GM12891 (cell line): ENCODE data around the gene KRTAP10-7. TPM values are rescaled to one million over a fixed set of nuclear protein-coding genes. Genes with fewer than 3 reads are reported as not detected.
"Not testable (repeated sequence)": the region's sequence is repeated elsewhere in the genome, so short reads cannot be mapped to it uniquely, and the experiment has no call there.

Experiments
- DNase-seq: peaks from one replicate; pipeline ENCODE4 v3.0.0; 2011; ENCODE audit warnings: low spot score; ENCODE audit not compliant: insufficient read length
- FAIRE-seq: peaks from 2 replicates; lab custom pipeline; 2011; peaks lifted over from hg19 to GRCh38; lab: Jason Lieb, UNC
- PAX5 ChIP-seq: IDR thresholded peaks from 2 replicates; pipeline ENCODE4 v1.6.1; 2011; ENCODE audit warnings: low read length, moderate library complexity, mild to moderate bottlenecking; ENCODE audit not compliant: insufficient read depth, severe bottlenecking
- POLR2A ChIP-seq: IDR thresholded peaks from 2 replicates; pipeline ENCODE4 v1.6.1; 2011; ENCODE audit warnings: low read depth, low read length, control low read depth
- POLR2AphosphoS5 ChIP-seq: IDR thresholded peaks from 2 replicates; pipeline ENCODE4 v1.6.1; 2011; ENCODE audit warnings: low read depth, low read length, control low read depth
- POU2F2 ChIP-seq: IDR thresholded peaks from 2 replicates; pipeline ENCODE4 v1.6.1; 2011; ENCODE audit warnings: low read depth, mild to moderate bottlenecking, control low read depth, low read length, moderate library complexity
- SPI1 ChIP-seq: IDR thresholded peaks from 2 replicates; pipeline ENCODE4 v1.6.1; 2011; ENCODE audit warnings: low read depth, low read length, control low read depth
- TAF1 ChIP-seq: IDR thresholded peaks from 2 replicates; pipeline ENCODE4 v1.6.1; 2011; ENCODE audit warnings: low read depth, low read length, control low read depth
- polyA plus RNA-seq: library from polyadenylated mRNA; unstranded; fragments of >200 nt; gene quantifications from one replicate; pipeline ENCODE4 v1.2.1, GENCODE V29; 2012; ENCODE audit warnings: low read depth, missing spikeins, inconsistent platforms; ENCODE audit not compliant: missing spikeins

The KRTAP10-7 gene
- polyA plus RNA-seq: not detected

- not testable (repeated sequence) for DNase-seq
These were observed at the start of gene KRTAP10-7 for GRCh38 chr21:44600118-44600978. TSS of gene KRTAP10-7 (plus strand) at chr21:44600597. CDS start at chr21:44600622, 25 bp downstream.

GRCh38 chr21:44550807-44551206, 49.6 kb upstream of the KRTAP10-7 start:
- FAIRE-seq: no peak

More at GRCh38 chr21:44600118-44600978, at the start of gene KRTAP10-7:
- not testable (repeated sequence) for FAIRE-seq

GRCh38 chr21:44551340-44551961, 48.9 kb upstream of the KRTAP10-7 start, which contains the start of gene KRTAP10-2:
TSS of gene KRTAP10-2 (minus strand) at chr21:44551505. CDS start at chr21:44551458, 47 bp downstream.
- DNase-seq: no peak

More at GRCh38 chr21:44550807-44551206, 49.6 kb upstream of the KRTAP10-7 start:
- TF ChIP-seq POLR2A (no peak), SPI1 (no peak), POLR2AphosphoS5 (no peak), POU2F2 (no peak), TAF1 (no peak), PAX5 (no peak)
- no peak for DNase-seq

GRCh38 chr21:44552136-44552535, 48.3 kb upstream of the KRTAP10-7 start:
- no peak for FAIRE-seq

More at GRCh38 chr21:44551340-44551961, 48.9 kb upstream of the KRTAP10-7 start, which contains the start of gene KRTAP10-2:
- no peak for TF ChIP-seq POU2F2
- no peak for TF ChIP-seq POLR2AphosphoS5
- TF ChIP-seq TAF1: no peak
- TF ChIP-seq SPI1: no peak
- no peak for TF ChIP-seq POLR2A
- TF ChIP-seq PAX5: no peak
- FAIRE-seq: no peak

GRCh38 chr21:44552681-44553080, 47.7 kb upstream of the KRTAP10-7 start:
- TF ChIP-seq POLR2AphosphoS5 (no peak), PAX5 (no peak), POLR2A (no peak), TAF1 (no peak), SPI1 (no peak), POU2F2 (no peak)
- no peak for DNase-seq
- no peak for FAIRE-seq

More at GRCh38 chr21:44552136-44552535, 48.3 kb upstream of the KRTAP10-7 start:
- TF ChIP-seq PAX5: no peak
- TF ChIP-seq TAF1: no peak
- no peak for TF ChIP-seq POLR2A
- TF ChIP-seq POU2F2: no peak
- TF ChIP-seq POLR2AphosphoS5: no peak
- no peak for TF ChIP-seq SPI1
- no peak for DNase-seq

GRCh38 chr21:44555200-44555875, 45.1 kb upstream of the KRTAP10-7 start:
- FAIRE-seq: no peak
- TF ChIP-seq POU2F2: no peak
- TF ChIP-seq POLR2AphosphoS5: no peak
- TF ChIP-seq PAX5: no peak
- TF ChIP-seq TAF1: no peak
- no peak for TF ChIP-seq POLR2A
- TF ChIP-seq SPI1: no peak
- DNase-seq: no peak

GRCh38 chr21:44556879-44557278, 43.5 kb upstream of the KRTAP10-7 start:
- no peak for DNase-seq
- FAIRE-seq: peak; percentile 40
- no peak for TF ChIP-seq POU2F2
- no peak for TF ChIP-seq TAF1
- no peak for TF ChIP-seq SPI1
- TF ChIP-seq POLR2A: no peak
- TF ChIP-seq POLR2AphosphoS5: no peak
- no peak for TF ChIP-seq PAX5

- TF ChIP-seq POLR2AphosphoS5 (no peak), SPI1 (no peak), TAF1 (no peak), PAX5 (no peak), POU2F2 (no peak), POLR2A (no peak)
- no peak for DNase-seq
- no peak for FAIRE-seq
These were observed 42.7 kb upstream of the KRTAP10-7 start for GRCh38 chr21:44557491-44558328.

GRCh38 chr21:44558329-44558675, 42.1 kb upstream of the KRTAP10-7 start:
- not testable (repeated sequence) for FAIRE-seq, DNase-seq
